GM21381 (cell line): Measurements from ENCODE around the gene LIN7A.
"Not testable (repeated sequence)": the region's sequence is repeated elsewhere in the genome, so short reads cannot be mapped to it uniquely, and the experiment has no call there.

Experiments
- ATAC-seq: cut with Tn5 transposase; IDR thresholded peaks from one replicate; pipeline ENCODE4 v1.9.1; 2021; ENCODE audit warnings: mild to moderate bottlenecking, moderate library complexity; ENCODE audit not compliant: unreplicated experiment

The LIN7A gene

DNA sequence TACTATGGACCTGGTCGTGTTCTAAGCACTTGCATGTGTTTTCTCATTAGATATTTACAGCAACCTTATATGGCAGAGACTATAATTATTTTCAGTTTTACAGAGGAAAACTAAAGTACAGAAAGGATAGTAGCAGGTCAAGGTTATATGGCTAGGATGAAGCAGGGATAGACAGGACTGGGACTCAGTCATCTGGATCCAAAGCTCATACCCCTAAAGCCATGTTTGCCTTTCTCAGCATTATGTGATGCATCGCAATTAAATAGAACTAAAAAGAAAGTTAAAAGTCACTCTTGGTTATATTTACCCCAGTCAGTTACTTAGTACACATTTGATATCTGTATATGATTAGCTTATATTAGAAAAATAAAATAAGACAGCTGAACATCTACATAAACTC, 13.3 kb downstream of the LIN7A start:
- no peak for ATAC-seq

DNA sequence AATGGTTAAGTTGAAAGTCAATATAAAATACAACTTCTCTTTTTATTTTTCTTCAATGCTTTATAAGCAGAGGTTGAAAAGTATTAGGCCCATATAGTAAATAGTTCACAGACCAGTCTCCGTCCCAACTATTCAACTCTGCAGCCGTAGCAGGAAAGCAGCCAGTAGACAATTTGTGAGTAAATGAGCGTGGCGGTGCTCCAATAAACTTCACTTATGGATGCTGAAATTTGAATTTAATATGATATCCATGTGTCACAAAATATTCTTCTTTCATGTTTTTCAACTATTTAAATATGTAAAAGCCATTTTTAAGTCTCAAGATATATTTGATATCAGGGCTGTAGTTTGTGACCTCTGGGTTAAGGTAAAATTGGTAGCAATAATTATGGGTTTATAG, 17.7 kb downstream of the LIN7A start:
- ATAC-seq, result no peak

DNA sequence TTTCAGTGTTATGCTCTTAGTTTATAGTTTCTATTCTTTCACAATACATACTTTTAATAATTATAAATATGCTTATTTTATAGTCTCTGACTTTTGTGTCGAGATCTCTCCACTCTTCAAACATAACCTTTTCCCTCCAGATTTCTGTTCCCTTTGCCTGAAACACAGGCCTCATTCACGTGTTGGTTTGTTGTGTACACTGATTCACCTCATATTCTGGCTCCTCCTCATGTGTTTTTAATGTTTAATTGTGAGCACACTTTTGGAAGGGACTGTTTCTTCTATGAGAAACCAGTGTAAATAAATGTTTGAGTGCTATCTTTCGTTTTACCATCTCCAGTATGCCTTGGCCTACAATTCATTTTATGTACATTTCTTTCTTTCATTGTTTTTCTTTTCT, 20.1 kb downstream of the LIN7A start:
- no peak for ATAC-seq

DNA sequence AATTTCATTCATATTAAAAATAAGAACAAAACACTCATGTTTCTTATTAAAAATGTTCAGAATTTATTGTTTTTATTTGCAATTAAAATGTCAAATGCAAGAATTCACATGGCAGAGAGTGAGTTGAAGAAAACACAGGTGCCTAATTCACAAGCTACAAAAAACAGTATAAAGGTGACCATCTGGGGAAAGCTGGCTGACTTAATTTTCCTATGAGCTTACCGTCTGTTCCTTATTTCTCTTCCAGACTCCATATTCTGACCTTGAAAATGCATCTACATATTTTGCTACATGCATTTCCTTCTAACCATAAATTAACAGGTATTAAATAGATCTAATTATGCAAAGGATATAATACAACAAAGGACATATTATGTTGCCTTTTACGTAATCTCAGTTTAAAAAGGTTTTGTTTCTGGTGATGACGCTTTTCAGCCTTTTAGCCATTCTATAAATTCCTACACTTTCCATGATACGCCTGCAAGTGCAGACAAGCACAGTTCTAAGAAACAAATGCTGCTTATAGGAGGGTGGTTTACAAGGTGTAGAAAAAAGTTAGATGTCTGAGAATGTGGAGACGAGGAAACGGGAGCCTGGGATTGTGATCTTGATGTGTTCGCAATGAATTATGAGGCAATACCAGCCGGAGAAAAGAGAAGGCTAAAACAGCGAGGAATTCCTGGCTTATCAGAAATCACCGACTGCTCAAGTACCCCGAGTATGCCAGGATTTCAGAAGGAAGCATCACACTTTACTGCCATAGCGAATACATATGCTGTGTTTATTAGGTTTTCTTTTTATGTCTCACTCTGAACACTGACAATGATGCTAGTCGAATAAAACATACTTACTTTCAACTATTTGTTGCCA, 24.6 kb downstream of the LIN7A start:
- ATAC-seq, result no peak

DNA sequence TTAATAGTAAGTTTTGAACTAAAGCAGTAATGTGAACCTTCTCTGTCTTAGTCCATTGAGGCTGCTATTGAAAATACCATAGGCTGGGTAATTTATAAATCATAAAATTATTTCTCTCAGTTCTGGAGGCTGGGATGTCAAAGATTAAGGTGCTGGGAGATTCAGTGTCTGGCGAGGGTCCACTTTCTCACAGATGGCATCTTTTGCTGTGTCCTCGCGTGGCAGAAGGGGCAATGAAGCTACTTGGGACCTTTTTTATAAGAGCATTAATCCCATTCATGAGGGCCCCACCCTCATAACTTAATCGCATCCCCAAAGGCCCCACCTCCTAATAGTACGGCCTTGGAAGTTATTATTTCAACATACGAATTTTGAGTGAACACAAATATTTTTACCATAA, 28.4 kb downstream of the LIN7A start:
- ATAC-seq, result no peak

DNA sequence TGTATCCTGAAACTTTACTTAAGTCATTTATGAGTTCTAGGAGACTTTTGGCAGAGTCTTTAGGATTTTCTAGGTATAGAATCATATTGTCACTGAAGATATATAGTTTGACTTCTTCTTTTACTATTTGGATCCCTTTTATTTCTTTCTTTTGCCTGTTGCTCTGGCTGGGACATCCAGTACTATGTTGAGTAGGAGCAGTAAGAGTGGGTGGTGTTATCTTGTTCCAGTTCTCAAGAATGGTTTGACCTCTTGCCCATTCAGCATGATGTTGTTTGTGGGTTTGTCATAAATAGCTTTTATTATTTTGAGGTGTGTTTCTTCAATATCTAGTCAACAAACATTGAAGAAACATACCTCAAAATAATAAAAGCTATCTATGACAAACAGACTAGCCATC, 35.0 kb downstream of the LIN7A start:
- no peak for ATAC-seq

DNA sequence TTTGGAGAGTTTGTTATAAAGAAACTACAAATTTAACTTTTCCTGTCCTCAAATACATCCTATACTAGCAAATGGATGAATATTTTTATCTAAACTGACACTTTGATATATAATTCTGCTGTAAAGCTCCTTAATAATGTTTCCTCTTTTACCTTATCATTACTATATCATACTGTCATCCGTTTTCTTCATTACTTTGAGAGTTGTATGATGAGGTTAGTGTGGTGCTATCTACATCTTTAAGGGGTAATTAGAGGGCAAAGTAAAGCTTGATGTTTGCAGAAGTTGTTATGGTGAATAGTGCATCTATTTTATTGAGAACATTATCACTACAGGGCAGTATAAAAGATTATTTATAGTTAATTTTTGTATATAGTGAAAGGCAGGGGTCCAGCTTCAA, 36.1 kb downstream of the LIN7A start:
- no peak for ATAC-seq

DNA sequence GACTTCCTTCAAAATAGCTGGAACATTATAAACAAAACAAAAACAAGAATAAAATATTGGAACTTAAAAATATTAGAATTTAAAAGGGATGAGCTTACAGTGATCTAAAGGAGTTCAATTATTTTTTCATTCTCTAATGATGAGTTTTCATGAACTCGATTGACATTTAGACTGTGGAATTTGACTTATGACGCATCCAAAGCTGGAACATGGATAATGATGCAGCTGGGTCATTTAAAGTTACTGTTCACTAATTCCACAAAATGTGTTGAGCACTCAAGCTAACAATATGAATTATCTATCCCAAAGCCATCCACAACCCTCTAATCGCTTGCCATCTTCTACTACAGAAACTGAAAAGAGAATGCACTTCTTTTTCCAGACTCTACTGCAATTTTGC, 42.5 kb downstream of the LIN7A start:
- no peak for ATAC-seq

DNA sequence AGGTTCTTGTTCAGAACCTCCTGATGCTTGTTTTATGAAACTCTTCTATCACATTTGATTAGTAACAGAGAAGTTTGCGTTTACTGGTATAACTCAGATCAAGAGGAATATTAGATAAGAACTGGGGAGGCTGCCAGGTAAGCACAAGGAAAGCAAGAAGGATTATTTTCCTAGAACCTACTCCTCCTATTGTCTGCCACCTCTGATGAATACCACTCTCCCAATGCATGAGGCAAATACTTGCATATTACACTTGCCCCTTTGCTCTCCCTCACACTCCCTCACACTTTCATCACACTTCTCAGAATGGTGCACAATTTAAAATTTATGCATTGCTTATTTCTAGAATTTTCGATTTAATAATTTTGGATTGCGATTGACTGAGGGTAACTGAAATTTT, 43.6 kb downstream of the LIN7A start:
- ATAC-seq, result no peak

DNA sequence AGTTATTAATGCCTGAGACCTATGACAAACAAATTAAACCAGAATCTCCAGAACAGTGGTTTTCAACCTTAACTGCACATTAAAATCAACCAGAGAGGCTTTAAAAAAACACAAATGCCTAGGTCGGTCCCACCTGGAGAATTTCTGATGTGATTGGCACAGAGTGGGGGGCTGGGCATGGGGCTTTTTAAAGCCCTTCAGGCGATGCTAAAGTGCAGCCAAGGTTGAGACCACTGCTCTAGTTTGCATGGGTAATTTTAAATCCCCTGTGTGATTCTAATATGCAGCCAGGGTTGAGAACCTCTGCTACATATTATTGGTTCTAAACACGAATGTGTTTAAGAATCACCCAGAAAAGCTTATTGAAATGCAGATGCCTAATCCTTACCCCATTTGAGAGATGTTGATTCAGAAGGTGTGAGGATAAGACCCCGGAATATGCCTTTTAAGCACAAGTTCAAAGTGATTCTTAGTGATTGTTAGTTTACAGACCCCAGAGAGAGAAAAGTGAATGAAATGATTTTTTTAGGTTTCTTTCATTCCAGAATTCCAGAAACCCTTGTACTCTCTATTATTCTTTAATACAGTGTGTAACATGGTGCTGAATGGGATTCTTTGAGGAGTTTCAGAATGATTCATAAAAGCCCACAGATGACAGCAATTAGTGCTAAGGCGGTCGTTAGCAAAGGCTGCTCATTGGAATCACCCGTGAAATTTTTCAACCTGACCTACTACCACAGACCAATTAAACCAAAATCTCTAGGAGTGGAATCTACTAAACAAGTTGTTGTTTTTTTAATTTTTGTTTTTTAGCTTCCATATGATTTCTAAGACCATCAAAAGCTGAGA, 44.9 kb downstream of the LIN7A start:
- no peak for ATAC-seq

DNA sequence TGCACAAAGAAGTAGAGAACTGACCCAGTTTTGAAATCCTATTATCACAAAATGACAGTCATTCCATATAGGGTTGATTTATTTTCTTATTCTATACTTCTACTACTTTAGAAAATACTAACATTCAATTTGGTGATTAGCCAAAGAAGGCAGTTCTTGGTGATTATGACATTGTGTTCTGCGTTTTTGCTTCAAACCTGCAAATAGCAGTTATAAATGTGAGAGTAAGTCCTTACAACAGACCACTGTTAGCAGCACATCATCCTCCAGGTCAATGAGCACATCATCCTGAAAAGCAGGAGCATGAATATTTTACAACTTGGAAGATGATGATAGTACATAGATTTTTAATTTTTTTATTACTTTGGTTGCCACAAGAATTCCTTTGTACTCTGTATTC, 53.1 kb downstream of the LIN7A start:
- ATAC-seq, result no peak

DNA sequence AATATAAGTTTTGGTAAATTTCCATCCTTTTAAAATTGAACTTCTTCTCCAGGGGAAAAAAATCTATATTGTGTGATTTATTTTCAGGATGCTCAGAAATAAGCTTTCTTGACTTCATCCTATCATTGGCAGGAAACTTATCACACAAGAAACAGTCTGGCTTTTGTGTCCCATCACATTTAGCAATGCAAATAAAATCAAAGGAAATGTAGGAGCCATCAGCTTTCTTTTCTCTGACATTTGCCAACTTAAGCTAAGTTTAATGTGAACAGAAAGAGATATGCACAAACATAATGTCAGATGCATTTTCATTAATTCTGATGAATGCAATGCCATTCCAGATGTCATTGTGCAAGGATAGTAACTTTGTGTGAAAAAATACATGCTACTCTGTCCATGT, 56.6 kb downstream of the LIN7A start:
- ATAC-seq, result no peak

DNA sequence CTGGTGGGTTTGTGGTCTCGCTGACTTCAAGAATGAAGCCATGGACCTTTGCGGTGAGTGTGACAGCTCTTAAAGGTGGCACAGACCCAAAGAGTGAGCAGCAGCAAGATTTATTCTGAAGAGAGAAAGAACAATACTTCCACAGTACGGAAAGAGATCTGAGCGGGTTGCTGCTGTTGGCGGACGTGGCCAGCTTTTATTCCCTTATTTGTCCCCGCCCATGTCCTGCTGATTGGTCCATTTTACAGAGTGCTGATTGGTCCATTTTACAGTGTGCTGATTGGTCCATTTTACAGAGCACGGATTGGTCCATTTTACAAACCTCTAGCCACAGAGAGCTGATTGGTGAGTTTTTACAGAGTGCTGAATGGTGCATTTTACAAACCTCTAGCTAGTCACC, 59.3 kb downstream of the LIN7A start:
- ATAC-seq, result not testable (repeated sequence)

DNA sequence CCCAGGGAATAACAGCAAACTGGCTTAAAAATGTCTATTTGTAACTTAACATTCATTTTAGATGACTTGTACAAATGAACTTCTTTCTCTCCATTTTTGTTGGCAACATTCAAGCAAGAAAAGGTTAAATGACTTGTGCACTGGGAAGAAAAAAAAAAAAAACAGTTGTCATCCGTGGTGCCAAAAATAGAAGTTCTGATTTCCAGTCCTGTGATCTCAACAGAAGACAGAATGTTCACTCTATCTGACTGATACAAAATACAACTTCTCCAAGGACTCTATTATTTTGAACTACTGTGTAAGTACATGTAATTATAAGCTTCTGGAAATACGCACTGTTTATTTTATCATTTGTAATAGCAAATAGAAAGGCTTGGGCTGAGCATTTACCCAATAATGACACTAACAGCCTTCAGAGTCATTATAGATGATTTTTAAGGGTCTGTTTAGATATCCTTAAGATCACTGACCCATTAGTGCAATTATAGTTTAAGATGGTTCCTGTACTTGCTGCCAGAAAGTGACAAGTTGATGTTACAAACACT, 59.9 kb downstream of the LIN7A start:
- ATAC-seq, result no peak

DNA sequence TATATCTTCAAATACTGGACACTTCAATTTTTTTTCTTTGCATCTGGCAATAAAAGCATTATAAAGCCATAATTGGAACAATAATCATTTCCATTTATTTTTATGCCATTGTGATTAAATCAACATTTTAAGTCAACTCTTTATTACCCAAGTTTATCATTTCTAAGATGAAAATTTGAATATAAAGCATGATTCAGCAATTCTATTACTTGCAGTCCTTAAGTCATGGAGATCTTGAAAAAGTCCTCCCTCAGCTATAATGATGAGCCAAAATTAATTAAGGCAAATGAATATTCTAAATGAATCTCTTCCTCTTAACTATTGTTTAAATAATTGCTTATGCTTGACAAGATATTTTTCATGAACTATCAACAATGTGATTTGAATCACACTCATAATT, 65.7 kb downstream of the LIN7A start:
- ATAC-seq, result no peak

DNA sequence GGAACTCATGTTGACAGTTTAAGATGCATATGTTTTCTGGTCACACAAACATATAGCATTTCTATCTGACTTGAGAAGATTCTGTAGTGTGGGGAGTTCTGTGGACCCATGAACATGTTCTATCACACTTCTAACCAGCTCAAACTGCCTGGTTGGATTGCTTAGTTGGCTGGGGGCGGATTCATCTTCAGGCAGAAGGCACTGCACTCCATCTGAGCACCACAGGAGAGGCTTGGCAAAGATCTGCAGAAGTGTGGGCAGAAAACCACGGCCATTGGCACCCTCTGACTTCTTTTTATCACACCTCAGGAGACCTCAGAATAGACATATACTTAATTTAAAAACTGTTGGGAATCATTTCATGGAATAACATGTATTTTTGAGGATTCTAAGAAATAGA, 68.5 kb downstream of the LIN7A start:
- no peak for ATAC-seq

DNA sequence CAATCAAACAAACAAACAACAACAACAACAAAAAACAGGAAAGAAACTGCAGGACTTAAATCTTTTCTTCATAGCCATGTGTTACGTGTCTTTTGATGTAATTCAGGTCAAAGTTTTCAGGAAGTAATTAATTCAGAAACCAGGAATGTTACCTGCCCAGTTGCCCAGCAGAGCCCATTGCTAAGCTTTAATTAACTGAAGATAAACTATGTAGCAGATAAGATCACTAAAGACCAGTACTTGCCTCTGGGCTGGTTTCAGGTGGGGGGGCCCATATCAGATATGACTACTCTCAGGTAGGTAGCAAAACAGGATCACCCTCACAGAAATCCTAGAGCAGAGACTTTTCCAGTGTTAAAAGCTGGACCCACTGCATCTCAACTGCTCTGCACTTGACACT, 69.2 kb downstream of the LIN7A start:
- no peak for ATAC-seq

DNA sequence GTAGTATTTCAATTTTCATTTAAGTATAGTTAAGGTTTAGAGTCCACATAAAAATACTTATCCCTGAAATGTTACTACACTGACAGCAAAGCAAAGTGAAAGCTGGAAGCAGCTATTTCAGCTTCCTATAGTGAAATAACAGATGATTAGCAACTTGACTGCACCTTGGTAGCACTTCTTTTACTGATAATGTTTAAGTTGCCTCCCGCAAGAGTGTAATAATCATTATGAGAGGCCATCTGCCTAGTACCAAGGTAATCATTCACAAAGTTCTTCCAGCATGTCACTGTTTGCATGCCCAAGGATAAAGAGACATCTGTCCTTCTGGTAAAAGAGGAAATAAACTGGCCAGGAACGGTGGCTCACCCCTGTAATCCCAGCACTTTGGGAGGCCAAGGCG, 69.8 kb downstream of the LIN7A start:
- ATAC-seq, result no peak

DNA sequence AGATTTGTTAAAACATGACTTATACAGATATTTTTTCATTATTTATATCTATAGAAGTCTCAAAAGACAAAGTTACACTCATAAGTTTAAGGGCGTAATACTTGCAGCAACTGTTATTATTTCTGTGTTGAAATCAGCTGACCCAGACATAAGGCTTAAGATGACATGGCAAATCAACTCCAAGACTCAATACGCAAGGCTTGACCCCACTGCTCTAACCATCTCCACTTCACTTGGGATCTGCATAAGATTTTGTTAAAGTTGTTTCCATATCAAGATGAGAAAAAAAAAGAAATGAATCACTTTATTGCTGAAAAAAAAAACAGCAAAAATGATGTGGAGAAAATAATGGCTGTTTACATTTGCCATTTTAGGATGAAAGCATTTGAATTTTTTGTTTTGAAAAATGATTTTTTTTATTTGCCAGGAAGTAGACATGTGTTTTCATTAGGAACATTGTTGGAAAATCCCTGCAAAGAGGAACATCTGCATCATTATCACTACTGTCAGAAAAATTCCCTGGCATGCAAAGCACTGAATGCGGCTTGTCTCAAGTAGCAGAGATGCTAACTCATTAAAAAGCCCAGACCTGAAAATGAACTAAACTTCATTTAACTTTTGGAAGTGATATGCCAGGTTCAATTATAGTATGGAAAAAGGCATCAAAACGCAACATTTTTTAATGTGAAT, 73.5 kb downstream of the LIN7A start:
- ATAC-seq, result no peak

DNA sequence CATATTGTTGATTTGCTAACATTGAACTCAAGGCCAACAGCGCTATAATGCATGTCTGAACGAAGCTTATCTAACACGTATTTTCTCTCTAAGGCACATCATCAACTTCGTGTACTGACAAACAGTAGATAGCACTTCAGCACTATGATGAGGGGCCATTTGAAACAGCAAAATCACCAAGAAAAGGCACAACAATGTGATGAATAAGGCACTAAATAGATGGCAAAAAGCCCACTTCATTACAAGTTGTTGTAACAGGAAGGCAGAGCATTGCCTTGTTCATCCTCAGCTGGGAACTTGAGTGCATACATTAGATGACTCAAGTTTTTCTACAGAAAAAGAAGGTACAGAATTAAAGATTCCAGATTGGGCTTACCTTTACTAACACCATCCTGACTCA, 75.2 kb downstream of the LIN7A start:
- no peak for ATAC-seq

DNA sequence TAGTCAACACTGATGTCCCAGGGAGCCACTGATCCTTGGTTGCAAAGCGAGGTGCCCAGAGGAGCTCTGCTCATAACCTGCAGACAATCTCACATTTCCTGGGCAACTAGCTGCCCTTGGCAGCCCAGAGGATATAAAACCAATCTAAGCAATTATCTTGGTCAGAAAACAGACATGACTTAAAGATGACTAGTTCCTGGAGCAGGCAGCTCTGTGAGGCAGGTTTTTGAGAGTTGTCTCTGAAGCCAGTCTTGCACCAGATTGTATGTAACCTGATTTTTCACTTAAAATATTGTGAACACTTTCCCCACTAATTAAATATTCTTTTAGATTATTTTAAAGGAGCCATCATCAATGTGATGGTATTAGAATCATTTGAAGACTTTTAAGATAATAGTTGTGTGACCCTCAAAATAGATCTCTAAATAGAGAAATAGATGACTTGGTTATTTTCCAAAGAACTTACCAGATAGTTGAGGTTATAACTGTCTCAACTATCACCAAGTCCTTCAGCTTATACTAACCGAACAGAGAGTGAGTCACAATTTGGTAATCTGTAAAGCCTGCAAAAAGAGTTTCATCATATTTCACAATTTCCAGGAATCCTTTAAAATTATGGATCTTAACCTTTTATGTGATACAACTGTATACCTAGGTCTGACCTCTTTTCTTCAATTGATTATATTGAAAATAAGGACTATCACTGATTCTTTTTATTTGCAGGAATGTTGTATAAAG, 75.9 kb downstream of the LIN7A start:
- ATAC-seq, result no peak
